ENCODE results near the gene EXD3. TPM values are rescaled to one million over a fixed set of nuclear protein-coding genes. Genes with fewer than 3 reads are reported as not detected.

EXD3 gene
- polyA plus RNA-seq, 1 of the 3 experiments (the other 2 are of a cell fraction) = 11.5 TPM

DNA sequence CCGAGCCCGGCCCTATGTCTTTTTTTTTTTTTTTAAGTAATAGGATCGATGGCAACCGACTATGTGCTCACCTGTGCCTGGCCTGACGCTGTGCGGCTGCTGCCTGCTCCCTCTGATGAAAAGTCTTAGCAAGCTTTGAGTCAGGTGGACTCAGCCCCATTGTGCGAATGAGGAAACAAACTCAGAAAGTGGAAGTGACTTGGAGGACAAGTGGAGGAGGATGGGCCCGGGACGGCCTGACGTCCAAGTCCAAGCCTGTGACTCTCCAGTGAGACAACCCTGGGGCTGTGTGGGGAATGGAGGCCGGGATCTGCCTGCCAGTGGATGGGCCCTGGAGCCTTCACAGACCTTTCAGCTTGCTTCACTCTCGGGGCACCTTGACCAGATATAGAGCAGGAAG is 57.9 kb downstream of the EXD3 start (continued):
- TF ChIP-seq, protein P1, sequence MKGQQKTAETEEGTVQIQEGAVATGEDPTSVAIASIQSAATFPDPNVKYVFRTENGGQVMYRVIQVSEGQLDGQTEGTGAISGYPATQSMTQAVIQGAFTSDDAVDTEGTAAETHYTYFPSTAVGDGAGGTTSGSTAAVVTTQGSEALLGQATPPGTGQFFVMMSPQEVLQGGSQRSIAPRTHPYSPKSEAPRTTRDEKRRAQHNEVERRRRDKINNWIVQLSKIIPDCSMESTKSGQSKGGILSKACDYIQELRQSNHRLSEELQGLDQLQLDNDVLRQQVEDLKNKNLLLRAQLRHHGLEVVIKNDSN (IDR thresholded peaks at IDR 0.05; ENCODE audit: borderline replicate concordance, low read depth) = no peak
- TF ChIP-seq FOXM1 (IDR thresholded peaks at IDR 0.05; ENCODE audit: low read depth) = no peak
- TF ChIP-seq RXRA (IDR thresholded peaks at IDR 0.05; ENCODE audit: borderline replicate concordance, low read depth) = no peak

DNA sequence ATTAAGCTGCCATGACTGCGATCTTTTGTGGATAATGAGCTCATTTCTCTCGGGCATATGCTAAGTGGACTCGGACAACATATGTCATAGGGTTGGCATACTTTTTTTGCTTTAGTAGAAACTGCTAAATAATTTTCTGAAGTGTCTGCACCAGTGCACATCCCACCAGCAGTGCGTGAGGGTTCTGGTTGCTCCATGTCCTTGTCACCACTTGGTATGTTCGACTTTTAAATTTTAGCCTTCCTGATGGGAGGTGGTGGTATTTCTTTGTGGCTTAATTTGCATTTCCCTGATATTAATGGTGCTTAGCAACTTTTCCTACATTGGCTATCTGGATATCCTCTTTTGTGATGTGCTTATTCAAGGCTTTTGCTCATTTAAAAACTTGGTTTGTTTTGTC is 63.1 kb downstream of the EXD3 start:
- ChIA-PET POLR2A (no interaction called here), CTCF (no interaction called here)
- Histone ChIP-seq H3K27me3 (ENCODE audit: insufficient read depth) (no peaks in the 10 kb centered on the region), H3K9ac (no peak overlapping the region), H3K27ac (ENCODE audit: low read depth in 2 of 2, low read length in 1 of 2) (no peak overlapping the region), H3K9me3 (no peaks in the 10 kb centered on the region; the same call in 1 of the 2 replicates), H3F3A (replicated peaks; ENCODE audit: insufficient read depth) (no peaks in the 10 kb centered on the region), H3K4me3 (ENCODE audit: low read depth in 2 of 2, low read length in 1 of 2) (no peak overlapping the region), H3K79me2 (ENCODE audit: insufficient read depth) (no peaks in the 10 kb centered on the region), H3K4me1 (ENCODE audit: control insufficient read depth in 1 of 2, insufficient read depth in 2 of 2, low read depth in 1 of 2, low read length in 1 of 2) (no peaks in the 10 kb centered on the region), H3K4me2 (no peak overlapping the region), H4K20me1 (ENCODE audit: insufficient read depth) (no peaks in the 10 kb centered on the region), H3K36me3 (replicated peaks in 1 of 2; ENCODE audit: control insufficient read depth in 1 of 2, insufficient read depth in 2 of 2, low read length in 1 of 2) (no peaks in the 10 kb centered on the region), H3K9me2 (no peaks in the 10 kb centered on the region), H2AFZ (ENCODE audit: low read depth) (no peak overlapping the region)
- WGBS (ENCODE audit: low lambda C conversion rate) = 38% methylated on average over 4 of the region's 5 CpGs
- TF ChIP-seq SMC3 (IDR thresholded peaks at IDR 0.05; ENCODE audit: low read depth, low read length) = no peak
- TF ChIP-seq, protein P2, sequence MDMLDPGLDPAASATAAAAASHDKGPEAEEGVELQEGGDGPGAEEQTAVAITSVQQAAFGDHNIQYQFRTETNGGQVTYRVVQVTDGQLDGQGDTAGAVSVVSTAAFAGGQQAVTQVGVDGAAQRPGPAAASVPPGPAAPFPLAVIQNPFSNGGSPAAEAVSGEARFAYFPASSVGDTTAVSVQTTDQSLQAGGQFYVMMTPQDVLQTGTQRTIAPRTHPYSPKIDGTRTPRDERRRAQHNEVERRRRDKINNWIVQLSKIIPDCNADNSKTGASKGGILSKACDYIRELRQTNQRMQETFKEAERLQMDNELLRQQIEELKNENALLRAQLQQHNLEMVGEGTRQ (IDR thresholded peaks at IDR 0.05; ENCODE audit: borderline replicate concordance, low read depth, low read length) = no peak
- no peak for TF ChIP-seq MAX (IDR thresholded peaks at IDR 0.05; ENCODE audit: low read depth)
- no peak for TF ChIP-seq TAF1 (IDR thresholded peaks at IDR 0.05; ENCODE audit: borderline replicate concordance, low read depth, low read length)
- no peak for TF ChIP-seq POLR2AphosphoS5 (IDR thresholded peaks at IDR 0.05; ENCODE audit: low read depth, low read length)
- TF ChIP-seq NFIC (IDR thresholded peaks at IDR 0.05; ENCODE audit: borderline replicate concordance) = no peak
- no peak for TF ChIP-seq TEAD4 (IDR thresholded peaks at IDR 0.05; ENCODE audit: borderline replicate concordance, insufficient read depth)
- TF ChIP-seq SIN3A (IDR thresholded peaks at IDR 0.05; ENCODE audit: borderline replicate concordance, low read depth, low read length) = no peak
- no peak for DNase-seq

GRCh38 chr9:137358126-137358525 is 64.8 kb downstream of the EXD3 start:
- Histone ChIP-seq H3K9me3 (no peaks in the 10 kb centered on the region; the same call in 1 of the 2 replicates), H3K27me3 (ENCODE audit: insufficient read depth) (no peaks in the 10 kb centered on the region), H3K4me1 (ENCODE audit: control insufficient read depth in 1 of 2, insufficient read depth in 2 of 2, low read depth in 1 of 2, low read length in 1 of 2) (no peaks in the 10 kb centered on the region), H3K4me3 (ENCODE audit: low read depth in 2 of 2, low read length in 1 of 2) (no peak overlapping the region), H3K9ac (no peak overlapping the region), H3K27ac (ENCODE audit: low read depth in 2 of 2, low read length in 1 of 2) (no peak overlapping the region), H3F3A (replicated peaks; ENCODE audit: insufficient read depth) (no peaks in the 10 kb centered on the region), H4K20me1 (ENCODE audit: insufficient read depth) (no peaks in the 10 kb centered on the region), H3K79me2 (ENCODE audit: insufficient read depth) (no peaks in the 10 kb centered on the region), H3K9me2 (no peaks in the 10 kb centered on the region), H3K4me2 (no peak overlapping the region), H2AFZ (ENCODE audit: low read depth) (no peak overlapping the region), H3K36me3 (replicated peaks in 1 of 2; ENCODE audit: control insufficient read depth in 1 of 2, insufficient read depth in 2 of 2, low read length in 1 of 2) (no peaks in the 10 kb centered on the region)
- ChIA-PET POLR2A (no interaction called here), CTCF (interaction anchor here (0.6 kb wide), 1 partner anchor 52 kb away, joined by 3 read pairs; no protein-coding TSS in a partner anchor)
- 53% methylated on average over 3 of the region's 10 CpGs for WGBS (ENCODE audit: low lambda C conversion rate)
- TF ChIP-seq TCF12 (IDR thresholded peaks at IDR 0.05) (no peak), GATA2 (CRISPR knock-in tag; IDR thresholded peaks at IDR 0.05) (no peak), EP300 (IDR thresholded peaks at IDR 0.05; ENCODE audit: borderline replicate concordance in 1 of 2, low read depth in 1 of 2, low read length in 1 of 2) (no peak), RFX5 (IDR thresholded peaks at IDR 0.05; ENCODE audit: low read length) (no peak), FOSL2 (IDR thresholded peaks at IDR 0.05; ENCODE audit: borderline replicate concordance, low read depth) (no peak), FOXM1 (IDR thresholded peaks at IDR 0.05; ENCODE audit: low read depth) (no peak)
- TF ChIP-seq, protein P2 (IDR thresholded peaks at IDR 0.05; ENCODE audit: borderline replicate concordance, low read depth, low read length) = no peak
- DNase-seq = no peak

Measured in SK-N-SH (cell line).